GM19240 (cell line): ENCODE measurements around the gene CFAP74.

ENCODE experiments used
- DNase-seq: peaks from one replicate; pipeline ENCODE4 v3.0.0; 2011; ENCODE audit warnings: low spot score; ENCODE audit not compliant: insufficient read length

CFAP74 gene

GRCh38 chr1:1971688-1972087 lies 31.9 kb downstream of the CFAP74 start:
- DNase-seq, result no peak

DNA sequence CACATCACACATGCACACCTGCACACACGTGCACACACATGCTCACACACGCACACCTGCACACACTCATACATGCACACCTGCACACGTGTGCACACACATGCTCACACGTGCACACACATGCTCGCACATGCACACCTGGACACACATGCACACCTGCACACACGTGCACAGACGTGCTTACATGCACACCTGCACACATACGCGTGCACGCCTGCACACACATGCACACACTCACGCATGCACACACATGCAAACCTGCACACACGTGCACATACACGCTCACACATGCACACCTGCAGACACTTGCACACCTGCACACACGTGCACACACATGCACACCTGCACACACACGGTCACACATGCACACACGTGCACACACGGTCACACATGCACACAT lies 32.6 kb downstream of the CFAP74 start:
- no peak for DNase-seq

DNA sequence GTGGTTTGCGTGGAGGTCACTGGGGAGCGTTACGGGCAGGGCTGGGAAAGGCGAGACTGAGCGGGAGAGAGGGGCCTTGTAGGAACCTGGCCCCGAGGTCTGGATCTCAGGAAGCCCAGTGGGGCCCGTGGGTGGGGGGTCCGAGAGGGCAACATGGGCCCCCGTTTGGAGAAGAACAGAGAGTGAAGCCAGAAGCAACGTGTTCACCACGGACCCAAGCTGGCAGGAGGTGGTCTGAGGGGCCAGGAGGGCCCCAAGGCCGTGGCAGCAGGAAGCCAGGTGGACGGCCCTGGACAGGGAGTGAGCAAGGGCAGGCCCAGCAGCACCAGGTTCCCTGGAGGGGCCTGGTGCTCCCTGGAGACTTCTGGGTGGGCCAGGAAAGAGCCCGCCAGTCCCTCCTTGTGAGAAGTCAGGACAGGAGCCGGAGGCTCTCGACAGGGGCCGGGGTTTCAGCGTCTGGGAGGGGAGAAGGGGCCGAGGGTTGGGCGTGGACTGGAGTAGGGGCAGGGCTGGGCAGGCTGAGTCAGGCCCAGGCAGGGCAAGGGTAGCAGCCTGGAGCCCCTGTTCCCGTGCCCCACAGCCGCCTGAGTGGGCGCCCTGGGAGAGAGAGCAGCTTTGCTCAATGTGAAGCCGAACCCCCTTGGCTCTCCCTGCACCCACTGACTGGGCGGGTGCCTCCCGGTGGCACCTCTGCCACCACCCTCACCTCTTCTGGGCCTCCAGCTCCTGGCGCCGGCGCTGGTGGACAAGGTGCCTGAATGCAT lies 33.5 kb downstream of the CFAP74 start:
- no peak for DNase-seq

GRCh38 chr1:1969505-1969900 lies 34.1 kb downstream of the CFAP74 start:
- DNase-seq, result no peak

DNA sequence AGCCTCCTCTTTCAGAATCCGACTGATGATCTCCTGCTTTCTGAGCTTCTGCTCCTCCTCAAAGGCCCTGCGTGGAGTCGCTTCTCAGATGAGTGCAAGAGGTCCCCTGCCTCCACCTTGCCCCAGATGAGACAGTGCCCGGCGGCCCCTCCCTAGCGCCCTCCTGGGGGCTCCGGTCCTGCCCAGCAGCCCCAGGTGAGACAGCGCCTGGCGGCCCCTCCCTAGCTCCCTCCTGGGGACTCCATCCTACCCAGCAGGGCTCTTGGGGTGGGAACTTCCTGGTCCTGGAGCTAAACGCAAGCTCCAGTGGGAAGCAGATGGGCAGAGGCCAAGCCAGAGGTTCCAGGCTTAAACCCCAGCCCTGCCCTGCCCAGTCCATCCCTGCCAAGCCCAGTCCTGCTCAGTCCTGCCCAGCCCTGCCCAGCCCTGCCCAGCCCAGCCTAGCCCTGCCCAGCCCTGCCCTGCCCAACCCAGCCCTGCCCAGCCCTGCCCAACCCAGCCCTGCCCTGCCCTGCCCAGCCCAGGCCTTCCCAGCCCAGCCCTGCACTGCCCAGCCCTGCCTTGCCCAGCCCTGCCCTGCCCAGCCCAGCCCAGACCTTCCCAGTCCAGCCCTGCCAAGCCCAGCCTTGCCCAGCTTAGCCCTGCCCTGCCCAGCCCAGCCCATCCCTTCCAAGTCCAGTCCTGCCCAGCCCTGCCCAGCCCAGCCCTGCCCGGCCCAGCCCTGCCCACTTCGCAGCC lies 34.6 kb downstream of the CFAP74 start:
- no peak for DNase-seq

DNA sequence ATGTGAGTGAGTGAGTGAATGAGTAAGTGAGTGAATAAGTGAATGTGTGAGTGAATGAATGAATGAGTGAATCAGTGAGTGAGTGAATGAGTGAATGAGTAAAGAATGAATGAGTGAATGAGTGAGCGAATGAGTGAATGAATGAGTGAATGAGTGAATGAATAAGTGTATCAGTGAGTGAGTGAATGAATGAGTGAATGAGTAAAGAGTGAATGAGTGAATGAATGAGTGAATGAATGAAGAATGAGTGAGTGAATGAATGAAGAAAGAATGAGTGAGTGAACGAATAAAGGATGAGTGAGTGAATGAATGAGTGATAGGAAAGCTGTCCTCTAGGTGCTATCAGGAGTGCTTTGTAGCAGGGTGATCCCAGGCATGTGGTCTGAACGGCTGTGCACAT lies 35.7 kb downstream of the CFAP74 start:
- DNase-seq, result no peak

GRCh38 chr1:1967151-1967550 lies 36.4 kb downstream of the CFAP74 start:
- DNase-seq, result no peak

DNA sequence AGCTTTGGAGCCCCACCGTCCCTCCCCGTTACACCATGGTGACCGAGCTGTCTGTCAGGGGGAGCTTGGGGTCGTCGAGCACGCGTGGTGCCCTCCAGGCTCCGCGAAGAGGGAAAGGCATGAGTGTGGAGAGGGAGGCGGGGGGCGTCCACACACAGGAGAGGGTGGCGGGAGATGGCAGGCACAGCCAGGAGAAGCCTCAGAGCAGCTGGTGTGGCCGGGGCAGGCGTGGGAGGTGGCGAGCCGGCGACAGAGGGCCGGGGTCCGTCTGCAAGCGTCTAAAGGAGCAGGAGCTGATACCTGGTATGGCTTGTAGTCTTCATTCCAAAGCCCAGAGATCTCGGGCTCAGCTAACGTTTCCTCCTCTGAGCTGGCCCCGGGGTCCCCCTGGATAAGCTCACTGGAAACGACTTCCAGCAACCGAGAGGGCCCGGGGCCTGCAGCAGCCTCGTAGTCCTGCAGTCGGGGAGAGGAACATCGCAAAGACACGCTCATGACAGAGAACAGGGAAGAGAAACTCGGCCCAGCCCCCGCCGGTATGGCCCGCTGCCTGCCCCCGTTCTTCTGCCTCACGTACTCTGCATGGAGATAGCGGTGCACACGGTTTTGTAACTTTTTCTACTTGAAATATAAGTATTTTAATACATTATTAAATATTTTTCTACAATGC lies 37.4 kb downstream of the CFAP74 start:
- DNase-seq, result no peak

- DNase-seq, result no peak
Observed at GRCh38 chr1:1965546-1965945, 38.0 kb downstream of the CFAP74 start.

DNA sequence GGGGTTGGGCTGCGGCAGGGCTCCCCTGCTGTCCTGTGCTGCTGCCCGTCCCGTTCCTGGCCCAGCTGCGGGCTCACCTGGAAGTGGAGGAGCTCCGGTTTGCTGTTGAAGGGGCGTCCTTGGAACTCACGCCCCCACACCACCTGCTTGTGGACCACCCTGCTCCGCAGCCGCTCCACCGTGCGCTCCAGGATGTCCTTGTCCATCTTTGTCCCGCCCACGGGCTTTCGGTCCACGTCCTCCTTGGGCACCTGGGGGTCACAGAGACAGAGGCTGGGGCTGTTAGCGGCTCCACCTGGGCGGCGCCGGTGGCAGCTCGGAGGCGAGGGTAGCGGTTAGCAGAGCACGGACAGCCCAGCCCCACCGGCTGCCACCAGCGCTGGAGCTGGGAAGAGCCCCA lies 38.8 kb downstream of the CFAP74 start:
- no peak for DNase-seq

DNA sequence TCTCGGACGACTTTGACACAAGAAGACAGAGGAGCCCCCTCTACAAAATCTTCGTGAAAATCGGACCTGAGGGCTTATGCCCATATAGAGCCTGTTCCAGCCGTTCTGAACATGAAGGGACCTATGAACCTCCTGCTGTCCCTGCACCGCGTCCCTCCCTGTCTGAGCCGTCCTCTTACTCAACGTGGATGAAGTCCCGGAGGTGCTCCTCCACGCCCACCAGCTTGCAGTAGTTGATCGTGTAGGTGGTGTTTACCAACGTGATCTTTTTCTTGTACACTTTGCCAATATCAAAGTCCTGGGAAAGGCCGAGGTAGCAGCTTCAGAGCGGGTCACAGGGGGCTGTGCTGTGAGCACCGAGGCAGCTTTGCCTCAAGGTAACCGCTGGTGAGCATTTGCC lies 40.0 kb downstream of the CFAP74 start:
- no peak for DNase-seq

DNA sequence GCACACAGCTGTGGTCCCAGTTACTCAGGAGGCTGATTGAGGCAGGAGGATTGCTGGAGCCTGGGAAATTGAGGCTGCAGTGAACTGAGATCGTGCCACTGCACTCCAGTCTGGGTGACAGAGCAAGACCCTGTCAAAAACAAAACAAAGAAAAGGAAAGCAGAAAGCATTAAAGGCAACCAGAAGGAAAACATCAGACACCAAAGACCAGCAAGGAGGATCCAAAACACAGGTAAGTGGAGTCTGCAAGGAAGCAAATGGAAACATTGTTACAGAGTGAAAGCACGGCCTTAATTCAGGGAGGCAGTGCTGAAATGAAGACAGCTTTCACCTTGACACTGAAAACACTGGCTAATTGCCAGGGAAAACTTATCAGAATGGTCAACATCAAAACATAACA lies 40.8 kb downstream of the CFAP74 start:
- DNase-seq, result no peak

GRCh38 chr1:1960480-1961196 lies 42.9 kb downstream of the CFAP74 start:
- DNase-seq, result no peak

GRCh38 chr1:1959840-1960479 lies 43.6 kb downstream of the CFAP74 start:
- peak; percentile 72 for DNase-seq

DNA sequence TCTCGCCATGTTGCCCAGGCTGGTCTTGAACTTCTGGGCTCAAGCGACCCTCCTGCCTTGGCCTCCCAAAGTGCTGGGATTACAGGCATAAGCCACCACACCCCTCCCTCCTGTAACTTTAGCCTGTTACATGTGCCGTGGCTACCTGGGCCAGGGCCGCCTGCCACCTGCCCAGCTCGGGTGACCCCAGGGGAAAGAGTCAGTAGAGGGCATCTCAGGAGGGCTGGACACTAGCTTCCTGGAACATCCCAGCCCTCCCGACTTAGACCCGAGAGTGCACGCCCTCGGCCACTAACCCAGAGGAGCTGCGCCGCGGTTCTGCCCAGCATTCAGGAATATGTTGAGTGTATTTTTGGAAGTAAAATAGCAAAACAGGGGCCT lies 44.1 kb downstream of the CFAP74 start:
- DNase-seq, result no peak

DNA sequence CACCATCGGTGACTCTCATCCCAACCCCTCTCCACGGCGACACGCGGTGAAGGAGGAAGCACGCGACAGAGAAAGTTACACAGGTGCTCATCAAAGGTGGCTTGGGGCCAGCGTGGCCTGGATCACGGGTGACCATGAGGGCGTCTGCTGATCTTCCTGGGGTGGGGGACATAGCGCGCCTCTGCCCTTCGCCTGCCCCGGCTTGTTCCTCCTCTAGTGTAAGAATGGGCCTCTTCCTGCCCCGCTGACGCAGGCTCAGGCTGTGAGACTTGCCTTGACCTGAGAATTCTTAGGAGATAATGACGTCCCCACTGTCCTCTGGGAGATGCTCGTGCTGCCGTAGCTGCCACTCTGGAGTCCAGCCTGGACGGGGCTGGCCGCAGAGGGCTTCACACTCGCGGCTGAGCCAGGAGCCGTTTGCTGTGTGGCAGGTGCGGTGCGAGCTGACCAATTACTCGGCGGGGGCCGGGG lies 45.5 kb downstream of the CFAP74 start:
- no peak for DNase-seq

DNA sequence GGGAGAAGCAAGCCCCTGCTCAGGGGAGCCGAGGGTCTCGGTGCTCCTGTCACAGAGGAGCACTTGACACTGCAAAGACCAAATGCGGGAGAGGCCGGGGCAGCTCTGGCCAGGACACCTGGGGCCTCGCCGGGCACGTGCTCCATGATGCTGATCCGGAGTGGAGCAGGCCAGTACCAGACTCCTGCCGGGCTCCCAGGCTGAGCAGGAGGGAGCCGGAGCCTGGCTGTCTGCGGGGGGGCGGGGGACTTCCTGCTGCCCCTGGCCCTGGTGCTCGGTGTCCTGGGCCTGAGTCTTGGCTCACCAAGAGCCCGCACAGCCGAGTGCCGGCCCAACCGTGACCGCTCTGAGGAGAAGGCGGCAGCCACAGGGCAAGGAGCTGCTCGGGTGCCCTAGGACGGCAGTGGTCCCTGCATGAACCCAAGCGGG lies 46.0 kb downstream of the CFAP74 start:
- DNase-seq, result no peak

GRCh38 chr1:1956586-1957532 lies 46.7 kb downstream of the CFAP74 start:
- no peak for DNase-seq

- no peak for DNase-seq
Observed at GRCh38 chr1:1956101-1956500, 47.5 kb downstream of the CFAP74 start.

DNA sequence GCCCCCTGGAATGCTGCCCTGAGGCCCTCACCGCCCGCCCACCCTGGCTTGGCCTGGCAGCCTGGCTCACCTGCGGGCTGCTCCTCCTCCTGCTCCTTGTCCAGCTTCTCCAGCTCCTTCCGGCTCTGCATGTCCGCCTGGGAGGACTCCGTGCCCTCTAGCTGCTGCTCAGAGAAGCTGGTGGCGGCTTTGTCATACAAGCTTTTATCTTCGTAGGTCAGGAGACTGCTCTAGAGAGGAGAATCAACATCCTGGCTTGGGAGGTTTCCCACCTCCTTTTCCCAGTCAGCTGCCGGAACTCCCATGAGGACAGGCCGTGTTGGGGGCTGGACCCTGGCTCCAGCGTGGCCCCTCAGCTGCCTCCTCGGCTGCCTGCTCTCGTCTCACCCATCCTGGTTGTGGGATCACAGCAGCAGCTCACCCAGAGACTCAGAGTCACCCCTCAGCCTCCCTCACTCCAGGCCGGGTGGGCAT lies 47.9 kb downstream of the CFAP74 start:
- DNase-seq, result no peak
